GM20000 (cell line): ENCODE data around the gene SCN11A.

Source experiments
- DNase-seq: peaks from one replicate; pipeline ENCODE4 v3.0.0; 2012; ENCODE audit warnings: low spot score
- TF ChIP-seq, protein P1 (sequence below): IDR thresholded peaks from 2 replicates; pipeline ENCODE4 v1.5.1; 2012; ENCODE audit warnings: mild to moderate bottlenecking, control low read depth; ENCODE audit errors: extremely low read depth, missing control alignments

Gene SCN11A

DNA sequence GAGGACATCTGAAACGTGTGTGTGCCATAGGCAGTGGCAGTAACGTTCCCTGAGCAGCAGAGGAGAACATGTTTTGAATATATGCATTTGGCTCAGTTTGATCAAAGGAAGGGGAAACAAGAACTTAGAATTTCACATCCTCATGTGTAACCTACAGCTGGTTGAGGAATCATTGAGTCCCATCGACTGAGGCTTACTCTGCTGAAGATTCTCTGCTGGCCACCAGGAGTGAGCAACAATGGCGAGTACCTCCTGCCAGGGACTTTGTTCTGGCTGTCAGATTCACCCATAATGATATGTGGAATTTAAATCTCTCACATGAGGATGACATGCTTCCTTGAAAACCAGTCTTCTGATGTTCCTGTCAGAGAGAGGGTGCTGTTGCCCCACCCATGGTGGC lies 34.4 kb upstream of the SCN11A start:
- TF ChIP-seq, protein P1, sequence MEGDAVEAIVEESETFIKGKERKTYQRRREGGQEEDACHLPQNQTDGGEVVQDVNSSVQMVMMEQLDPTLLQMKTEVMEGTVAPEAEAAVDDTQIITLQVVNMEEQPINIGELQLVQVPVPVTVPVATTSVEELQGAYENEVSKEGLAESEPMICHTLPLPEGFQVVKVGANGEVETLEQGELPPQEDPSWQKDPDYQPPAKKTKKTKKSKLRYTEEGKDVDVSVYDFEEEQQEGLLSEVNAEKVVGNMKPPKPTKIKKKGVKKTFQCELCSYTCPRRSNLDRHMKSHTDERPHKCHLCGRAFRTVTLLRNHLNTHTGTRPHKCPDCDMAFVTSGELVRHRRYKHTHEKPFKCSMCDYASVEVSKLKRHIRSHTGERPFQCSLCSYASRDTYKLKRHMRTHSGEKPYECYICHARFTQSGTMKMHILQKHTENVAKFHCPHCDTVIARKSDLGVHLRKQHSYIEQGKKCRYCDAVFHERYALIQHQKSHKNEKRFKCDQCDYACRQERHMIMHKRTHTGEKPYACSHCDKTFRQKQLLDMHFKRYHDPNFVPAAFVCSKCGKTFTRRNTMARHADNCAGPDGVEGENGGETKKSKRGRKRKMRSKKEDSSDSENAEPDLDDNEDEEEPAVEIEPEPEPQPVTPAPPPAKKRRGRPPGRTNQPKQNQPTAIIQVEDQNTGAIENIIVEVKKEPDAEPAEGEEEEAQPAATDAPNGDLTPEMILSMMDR, result no peak
- DNase-seq, result no peak

DNA sequence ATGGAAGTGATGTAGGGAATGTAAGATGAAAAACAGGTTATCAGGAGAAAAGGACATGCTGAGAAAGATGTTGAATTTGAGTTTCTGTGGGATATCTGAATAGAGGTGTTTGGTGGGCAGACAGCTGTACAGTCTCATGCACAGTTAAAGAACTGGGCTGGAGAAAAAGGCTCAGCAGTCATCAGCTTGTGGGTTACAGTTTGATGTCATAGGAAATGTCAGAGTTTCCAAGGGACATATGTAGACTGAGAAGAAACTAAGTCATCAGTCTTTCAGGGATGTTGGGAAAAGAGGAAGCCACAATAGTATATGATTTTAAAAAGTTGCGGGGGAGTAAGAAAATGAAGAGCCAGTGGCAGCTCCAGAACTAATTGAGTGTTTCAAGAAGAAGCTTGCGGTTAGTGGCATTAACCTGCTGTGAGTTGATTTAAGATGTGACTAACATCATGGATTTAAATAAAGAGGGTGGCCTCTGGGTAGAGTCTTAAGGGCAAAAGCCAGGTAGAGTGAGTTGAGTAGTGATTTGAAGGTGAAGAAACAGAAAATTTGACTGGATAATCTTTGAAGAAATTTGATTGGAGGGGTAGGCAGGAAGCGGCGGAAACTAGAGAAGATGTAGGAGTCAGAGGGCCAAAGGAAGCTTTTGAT lies 31.0 kb upstream of the SCN11A start:
- TF ChIP-seq, protein P1, result no peak
- DNase-seq, result no peak

DNA sequence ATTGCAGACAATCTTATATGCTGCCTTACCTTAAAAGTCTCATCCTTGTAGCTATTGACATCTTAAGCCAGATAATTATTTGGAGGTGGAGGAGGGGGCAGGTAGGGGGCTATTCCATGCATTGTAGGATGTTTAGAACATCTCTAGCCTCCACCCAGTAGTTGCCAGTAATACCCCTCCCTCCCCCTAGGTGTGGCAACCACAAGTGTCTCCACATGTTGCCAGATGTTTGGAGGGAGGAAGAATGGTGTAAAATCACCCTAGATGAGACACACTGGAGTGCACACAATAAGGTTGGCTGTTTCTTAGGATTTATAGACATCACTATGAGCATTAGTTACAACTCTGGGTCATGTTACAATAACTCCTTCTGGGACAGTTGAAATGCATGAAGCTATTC lies 28.3 kb upstream of the SCN11A start:
- no peak for DNase-seq
- TF ChIP-seq, protein P1, result no peak

GRCh38 chr3:39079530-39079929 lies 27.8 kb upstream of the SCN11A start:
- TF ChIP-seq, protein P1, result no peak

DNA sequence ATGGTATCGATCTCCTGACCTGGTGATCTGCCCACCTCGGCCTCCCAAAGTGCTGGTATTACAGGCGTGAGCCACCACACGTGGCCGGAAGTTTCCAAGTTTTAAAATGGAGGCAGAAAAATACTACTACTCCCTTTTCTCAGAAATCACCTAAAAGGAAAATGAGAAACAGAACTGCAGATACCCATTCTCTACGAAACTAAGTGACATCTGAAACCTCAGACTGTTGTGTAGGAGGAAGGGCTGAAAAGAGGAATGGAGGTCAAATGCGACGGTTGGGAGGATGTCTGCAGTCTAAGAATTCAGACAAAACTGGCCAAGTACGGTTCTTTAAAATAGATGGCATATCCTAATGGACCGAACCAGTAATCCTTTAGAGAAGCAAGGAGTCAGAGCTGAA lies 24.2 kb upstream of the SCN11A start:
- DNase-seq, result no peak
- TF ChIP-seq, protein P1, result no peak

More at GRCh38 chr3:39079530-39079929, 27.8 kb upstream of the SCN11A start:
- DNase-seq, result no peak

GRCh38 chr3:39068556-39068955 lies 16.8 kb upstream of the SCN11A start:
- no peak for DNase-seq
- TF ChIP-seq, protein P1, result no peak

- DNase-seq, result no peak
- TF ChIP-seq, protein P1, result no peak
Observed at GRCh38 chr3:39067286-39067685, 15.5 kb upstream of the SCN11A start.
